ENCODE measurements around the gene EIF4E3. TPM values are rescaled to one million over a fixed set of nuclear protein-coding genes. Genes with fewer than 3 reads are reported as not detected.

Gene EIF4E3
- total RNA-seq, 1 donor from 2014 or later, result 3.5 TPM

- no peaks in the 10 kb centered on the region for H4K20me1 ChIP-seq (ENCODE audit: insufficient read depth, low read length)
- TF ChIP-seq CTCF (IDR thresholded peaks at IDR 0.05; ENCODE audit: insufficient read depth, low read depth, low read length) (no peak), EZH2 (IDR thresholded peaks at IDR 0.05; ENCODE audit: insufficient read depth, low read length) (no peak)
- Mint-ChIP-seq H3K4me3 (ENCODE audit: unreplicated experiment) (no peak overlapping the region), H3K4me1 (ENCODE audit: low read depth, unreplicated experiment) (no peaks in the 10 kb centered on the region), H3K27ac (ENCODE audit: unreplicated experiment) (no peak overlapping the region), H3K36me3 (ENCODE audit: low read depth, unreplicated experiment) (peaks cover 2% of the 10 kb centered on the region), H3K9me3 (ENCODE audit: unreplicated experiment) (peaks cover 6% of the 10 kb centered on the region), H3K27me3 (ENCODE audit: low read depth, unreplicated experiment) (peaks cover 12% of the 10 kb centered on the region)
- no peaks in the 10 kb centered on the region for H3K79me2 ChIP-seq (ENCODE audit: insufficient read depth, low read length)
- H3K27ac ChIP-seq (ENCODE audit: low read depth, low read length), result no peak overlapping the region
- H3K4me1 ChIP-seq (ENCODE audit: insufficient read depth, low read length), result no peaks in the 10 kb centered on the region
- no peak overlapping the region for H2AFZ ChIP-seq (ENCODE audit: low read depth, low read length)
- no peak overlapping the region for H3K4me2 ChIP-seq (ENCODE audit: low read length)
- H3K4me3 ChIP-seq (ENCODE audit: insufficient read depth, low read depth, low read length), result no peak overlapping the region
- FAIRE-seq (no peak), DNase-seq (ENCODE audit: low read depth) (no peak)
- no peaks in the 10 kb centered on the region for H3K27me3 ChIP-seq (ENCODE audit: insufficient read depth, low read length)
- no peaks in the 10 kb centered on the region for H3K9me3 ChIP-seq (ENCODE audit: insufficient read depth, low read depth, low read length)
- no peaks in the 10 kb centered on the region for H3K36me3 ChIP-seq (ENCODE audit: insufficient read depth, low read length)
- no peak overlapping the region for H3K9ac ChIP-seq (ENCODE audit: low read length)
Observed at GRCh38 chr3:71634671-71635070, 90.5 kb downstream of the EIF4E3 start.

GRCh38 chr3:71629711-71630110 lies 95.5 kb downstream of the EIF4E3 start:
- no peaks in the 10 kb centered on the region for H3K27me3 Mint-ChIP-seq (ENCODE audit: low read depth, unreplicated experiment)
- Histone ChIP-seq H3K4me3 (ENCODE audit: insufficient read depth, low read depth, low read length) (no peak overlapping the region), H3K36me3 (ENCODE audit: insufficient read depth, low read length) (no peaks in the 10 kb centered on the region), H4K20me1 (ENCODE audit: insufficient read depth, low read length) (no peaks in the 10 kb centered on the region), H3K79me2 (ENCODE audit: insufficient read depth, low read length) (no peaks in the 10 kb centered on the region), H3K27me3 (ENCODE audit: insufficient read depth, low read length) (no peaks in the 10 kb centered on the region), H3K27ac (ENCODE audit: low read depth, low read length) (no peak overlapping the region), H3K9me3 (ENCODE audit: insufficient read depth, low read depth, low read length) (no peaks in the 10 kb centered on the region), H3K4me1 (ENCODE audit: insufficient read depth, low read length) (no peaks in the 10 kb centered on the region), H3K9ac (ENCODE audit: low read length) (no peak overlapping the region), H2AFZ (ENCODE audit: low read depth, low read length) (no peak overlapping the region), H3K4me2 (ENCODE audit: low read length) (no peak overlapping the region)
- no peaks in the 10 kb centered on the region for H3K36me3 Mint-ChIP-seq (ENCODE audit: low read depth, unreplicated experiment)
- TF ChIP-seq CTCF (IDR thresholded peaks at IDR 0.05; ENCODE audit: insufficient read depth, low read depth, low read length) (no peak), EZH2 (IDR thresholded peaks at IDR 0.05; ENCODE audit: insufficient read depth, low read length) (no peak)
- H3K4me3 Mint-ChIP-seq (ENCODE audit: unreplicated experiment), result no peak overlapping the region
- DNase-seq (ENCODE audit: low read depth) (no peak), FAIRE-seq (peak; percentile 29)
- H3K4me1 Mint-ChIP-seq (ENCODE audit: low read depth, unreplicated experiment), result no peaks in the 10 kb centered on the region
- no peak overlapping the region for H3K27ac Mint-ChIP-seq (ENCODE audit: unreplicated experiment)
- H3K9me3 Mint-ChIP-seq (ENCODE audit: unreplicated experiment), result peaks cover 6% of the 10 kb centered on the region

GRCh38 chr3:71629289-71629688 lies 95.9 kb downstream of the EIF4E3 start:
- no peak overlapping the region for H3K4me3 Mint-ChIP-seq (ENCODE audit: unreplicated experiment)
- no peaks in the 10 kb centered on the region for H3K27me3 Mint-ChIP-seq (ENCODE audit: low read depth, unreplicated experiment)
- H3K9ac ChIP-seq (ENCODE audit: low read length), result no peak overlapping the region
- no peaks in the 10 kb centered on the region for H3K36me3 ChIP-seq (ENCODE audit: insufficient read depth, low read length)
- H3K4me1 ChIP-seq (ENCODE audit: insufficient read depth, low read length), result no peaks in the 10 kb centered on the region
- no peaks in the 10 kb centered on the region for H3K9me3 ChIP-seq (ENCODE audit: insufficient read depth, low read depth, low read length)
- H3K9me3 Mint-ChIP-seq (ENCODE audit: unreplicated experiment), result peaks cover 6% of the 10 kb centered on the region
- no peak overlapping the region for H2AFZ ChIP-seq (ENCODE audit: low read depth, low read length)
- FAIRE-seq (no peak), DNase-seq (ENCODE audit: low read depth) (peak; percentile 44)
- H3K36me3 Mint-ChIP-seq (ENCODE audit: low read depth, unreplicated experiment), result no peaks in the 10 kb centered on the region
- no peaks in the 10 kb centered on the region for H3K4me1 Mint-ChIP-seq (ENCODE audit: low read depth, unreplicated experiment)
- no peaks in the 10 kb centered on the region for H3K79me2 ChIP-seq (ENCODE audit: insufficient read depth, low read length)
- no peaks in the 10 kb centered on the region for H4K20me1 ChIP-seq (ENCODE audit: insufficient read depth, low read length)
- no peak overlapping the region for H3K4me2 ChIP-seq (ENCODE audit: low read length)
- no peak overlapping the region for H3K27ac Mint-ChIP-seq (ENCODE audit: unreplicated experiment)
- no peaks in the 10 kb centered on the region for H3K27me3 ChIP-seq (ENCODE audit: insufficient read depth, low read length)
- H3K4me3 ChIP-seq (ENCODE audit: insufficient read depth, low read depth, low read length), result no peak overlapping the region
- TF ChIP-seq CTCF (IDR thresholded peaks at IDR 0.05; ENCODE audit: insufficient read depth, low read depth, low read length), result no peak
- no peak overlapping the region for H3K27ac ChIP-seq (ENCODE audit: low read depth, low read length)

Measured in astrocyte (in vitro differentiated cells and primary cell).